Measurements from ENCODE around the gene ITGB5.

ITGB5 gene

GRCh38 chr3:124747111-124747981, 139.8 kb downstream of the ITGB5 start:
- no peak for DNase-seq

- DNase-seq: no peak
Measured at GRCh38 chr3:124745756-124746155, 141.4 kb downstream of the ITGB5 start.

- DNase-seq: no peak
Measured at GRCh38 chr3:124741027-124741426, 146.1 kb downstream of the ITGB5 start.

- DNase-seq: no peak
Measured at GRCh38 chr3:124731760-124732159, 155.4 kb downstream of the ITGB5 start.

GRCh38 chr3:124730941-124731297, 156.2 kb downstream of the ITGB5 start:
- no peak for DNase-seq

GRCh38 chr3:124730129-124730940, 156.8 kb downstream of the ITGB5 start, which contains the start of gene UMPS:
Gene UMPS (plus strand): TSS chr3:124730452. CDS start chr3:124730472, 20 bp downstream.
- peak; percentile 83 for DNase-seq

GRCh38 chr3:124722589-124722988, 164.6 kb downstream of the ITGB5 start:
- DNase-seq: no peak

- DNase-seq: no peak
Measured at GRCh38 chr3:124714223-124714853, 172.8 kb downstream of the ITGB5 start.
